Mesenchymal stem cell (in vitro differentiated cells and primary cell): ENCODE measurements around the gene NUP214.

Experiments used
- DNase-seq: peaks from one replicate; pipeline ENCODE4 v3.0.0-alpha.2; 2013
- H2AFZ ChIP-seq: one replicate; pipeline ENCODE4 v1.6.1; 2013; ENCODE audit warnings: low read depth, mild to moderate bottlenecking, control low read depth, inconsistent platforms, low read length, moderate library complexity
- H2AK5ac ChIP-seq: 2 replicates; pipeline ENCODE4 v1.6.1; 2013; ENCODE audit warnings: low read length, moderate library complexity, mild to moderate bottlenecking, inconsistent platforms; ENCODE audit not compliant: severe bottlenecking
- H2BK120ac ChIP-seq: one replicate; pipeline ENCODE4 v1.6.1; 2013; ENCODE audit warnings: low read depth, mild to moderate bottlenecking, inconsistent platforms, low read length, moderate library complexity
- H2BK12ac ChIP-seq, 2 experiments: one replicate each; pipeline ENCODE4 v1.6.1; 2013; ENCODE audit warnings: inconsistent platforms in 2 of 2, low read length in 2 of 2, mild to moderate bottlenecking in 2 of 2, moderate library complexity in 2 of 2, control low read depth in 1 of 2
- H2BK15ac ChIP-seq: one replicate; pipeline ENCODE4 v1.6.1; 2013; ENCODE audit warnings: mild to moderate bottlenecking, low read depth, inconsistent platforms; ENCODE audit not compliant: poor library complexity, severe bottlenecking
- H2BK5ac ChIP-seq: 2 replicates; pipeline ENCODE4 v1.6.1; 2013; ENCODE audit warnings: low read depth, mild to moderate bottlenecking, low read length, control low read depth, inconsistent platforms; ENCODE audit not compliant: poor library complexity, severe bottlenecking
- H3K14ac ChIP-seq, 2 experiments: one replicate each; pipeline ENCODE4 v1.6.1; 2013; ENCODE audit warnings: inconsistent platforms in 2 of 2, low read length in 2 of 2, control low read depth in 1 of 2, mild to moderate bottlenecking in 1 of 2, moderate library complexity in 1 of 2
- H3K18ac ChIP-seq, 2 experiments: one replicate each; pipeline ENCODE4 v1.6.1; 2013; ENCODE audit warnings: inconsistent platforms in 2 of 2, low read length in 2 of 2, control low read depth in 1 of 2, low read depth in 1 of 2, mild to moderate bottlenecking in 1 of 2
- H3K23ac ChIP-seq, 2 experiments: one replicate each; pipeline ENCODE4 v1.6.1; 2013; ENCODE audit warnings: inconsistent platforms in 2 of 2, low read length in 2 of 2, mild to moderate bottlenecking in 2 of 2, moderate library complexity in 2 of 2, control low read depth in 1 of 2
- H3K27ac ChIP-seq: 2 replicates; pipeline ENCODE4 v1.5.1; 2013; ENCODE audit warnings: mild to moderate bottlenecking, moderate library complexity, low read length, control low read depth, inconsistent platforms; ENCODE audit not compliant: poor library complexity, severe bottlenecking
- H3K27me3 ChIP-seq, 2 experiments: 2 replicates each; pipeline versions ENCODE4 v1.6.1 to v1.7.0; 2013; ENCODE audit warnings: low read length in 2 of 2, mild to moderate bottlenecking in 2 of 2, moderate library complexity in 2 of 2, control low read depth in 1 of 2, inconsistent platforms in 1 of 2; ENCODE audit not compliant: control insufficient read depth in 1 of 2, insufficient read depth in 1 of 2
- H3K36me3 ChIP-seq, 2 experiments: 2 replicates each; pipeline versions ENCODE4 v1.6.1 to v1.7.0; 2013; ENCODE audit warnings: low read length in 2 of 2, control low read depth in 1 of 2, inconsistent platforms in 1 of 2, low read depth in 1 of 2, mild to moderate bottlenecking in 1 of 2; ENCODE audit not compliant: insufficient read depth in 2 of 2, control insufficient read depth in 1 of 2
- H3K4ac ChIP-seq, 2 experiments: one replicate each; pipeline ENCODE4 v1.6.1; 2013; ENCODE audit warnings: inconsistent platforms in 2 of 2, low read length in 2 of 2, mild to moderate bottlenecking in 2 of 2, moderate library complexity in 2 of 2, control low read depth in 1 of 2, low read depth in 1 of 2
- H3K4me1 ChIP-seq: 2 replicates; pipeline ENCODE4 v1.6.1; 2013; ENCODE audit warnings: low read depth, low read length, control low read depth; ENCODE audit not compliant: control insufficient read depth, insufficient read depth
- H3K4me2 ChIP-seq: 2 replicates; pipeline ENCODE4 v1.6.1; 2013; ENCODE audit warnings: low read length, mild to moderate bottlenecking, inconsistent platforms; ENCODE audit not compliant: poor library complexity, severe bottlenecking
- H3K4me3 ChIP-seq, 2 experiments: 2 replicates each; pipeline versions ENCODE4 v1.5.1 to v1.7.0; 2013; ENCODE audit warnings: low read length in 2 of 2, mild to moderate bottlenecking in 2 of 2, control low read depth in 1 of 2, low read depth in 1 of 2; ENCODE audit not compliant: insufficient read depth in 1 of 2
- H3K79me1 ChIP-seq: replicated peaks from 2 replicates; pipeline ENCODE4 v1.6.1; 2013; ENCODE audit warnings: mild to moderate bottlenecking, control low read depth, low read length, inconsistent platforms; ENCODE audit not compliant: poor library complexity, severe bottlenecking
- H3K9ac ChIP-seq: 2 replicates; pipeline ENCODE4 v1.7.0; 2013; ENCODE audit warnings: mild to moderate bottlenecking, low read length, moderate library complexity
- H3K9me3 ChIP-seq: 2 replicates; pipeline ENCODE4 v1.7.0; 2013; ENCODE audit warnings: mild to moderate bottlenecking, low read length; ENCODE audit not compliant: control insufficient read depth
- H4K8ac ChIP-seq: one replicate; pipeline ENCODE4 v1.6.1; 2013; ENCODE audit warnings: inconsistent platforms, mild to moderate bottlenecking, low read length, moderate library complexity
- H4K91ac ChIP-seq: one replicate; pipeline ENCODE4 v1.6.1; 2013; ENCODE audit warnings: mild to moderate bottlenecking, low read length, inconsistent platforms
- WGBS: methylation state at CpG from one replicate; pipeline ENCODE4 v1.1.7; 2013; ENCODE audit warnings: mixed read lengths; 5-methylcytosine and 5-hydroxymethylcytosine counted together

The NUP214 gene

DNA sequence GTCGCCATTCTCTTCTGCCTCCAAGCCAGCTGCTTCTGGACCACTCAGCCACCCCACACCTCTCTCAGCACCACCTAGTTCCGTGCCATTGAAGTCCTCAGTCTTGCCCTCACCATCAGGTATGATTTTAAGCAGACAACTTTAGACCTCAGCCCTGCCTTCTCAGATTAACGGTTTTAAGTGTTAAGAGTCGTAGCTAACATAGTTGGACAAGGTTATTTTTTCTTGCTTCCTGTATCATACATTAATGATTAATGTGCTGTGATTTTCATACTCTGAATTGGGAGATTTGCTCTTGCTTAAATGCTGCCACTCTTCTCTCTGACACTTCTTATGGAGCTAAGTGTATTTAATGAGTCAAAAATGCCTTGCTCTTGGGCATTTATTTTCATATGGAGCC is 20.8 kb downstream of the NUP214 start:
- H4K91ac ChIP-seq: no peak overlapping the region
- H3K4me2 ChIP-seq: no peak overlapping the region
- peaks cover 2% of the 10 kb centered on the region for H3K4me1 ChIP-seq
- no peak overlapping the region for H3K9ac ChIP-seq
- no peak overlapping the region for H3K4me3 ChIP-seq
- no peak for DNase-seq
- H3K79me1 ChIP-seq: peaks cover 19% of the 10 kb centered on the region
- no peak overlapping the region for H4K8ac ChIP-seq
- H3K9me3 ChIP-seq: no peaks in the 10 kb centered on the region
- no peak overlapping the region for H2BK12ac ChIP-seq
- H3K4ac ChIP-seq: no peak overlapping the region
- 98% methylated on average over 4 of the region's 4 CpGs for WGBS
- H3K36me3 ChIP-seq: peaks cover 36 to 92% of the 10 kb centered on the region in 2 experiments
- H3K23ac ChIP-seq: no peak overlapping the region
- no peak overlapping the region for H2AK5ac ChIP-seq
- no peak overlapping the region for H2BK5ac ChIP-seq
- H3K27me3 ChIP-seq: no peaks in the 10 kb centered on the region
- no peak overlapping the region for H2BK120ac ChIP-seq
- no peak overlapping the region for H3K18ac ChIP-seq
- no peak overlapping the region for H3K27ac ChIP-seq
- H3K14ac ChIP-seq: no peak overlapping the region
- no peak overlapping the region for H2AFZ ChIP-seq
- no peak overlapping the region for H2BK15ac ChIP-seq

DNA sequence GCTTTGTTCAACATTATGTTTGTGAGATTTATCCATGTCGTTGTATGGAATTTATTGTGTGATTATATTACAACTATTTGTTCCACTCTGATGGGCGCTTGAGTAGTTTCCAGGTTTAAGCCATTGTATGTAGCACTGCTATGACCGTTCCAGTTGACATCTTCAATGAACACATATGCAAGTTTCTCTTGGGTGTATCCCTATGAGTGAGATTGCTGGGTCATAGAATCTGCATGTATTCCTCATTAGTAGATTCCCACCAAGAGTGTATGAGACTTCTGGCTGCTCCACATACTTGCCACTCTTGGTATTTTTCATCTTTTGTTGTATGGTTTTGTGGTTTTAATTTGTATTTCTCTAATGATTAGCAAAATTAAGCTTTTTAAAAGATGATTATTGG is 22.9 kb downstream of the NUP214 start:
- Histone ChIP-seq H3K27ac (no peak overlapping the region), H2BK12ac (no peak overlapping the region), H2BK15ac (no peak overlapping the region), H2AFZ (no peak overlapping the region), H2BK5ac (no peak overlapping the region), H3K4ac (no peak overlapping the region), H3K79me1 (peaks cover 19% of the 10 kb centered on the region), H4K91ac (no peak overlapping the region), H3K27me3 (no peaks in the 10 kb centered on the region), H2AK5ac (no peak overlapping the region), H3K4me1 (peaks cover 2% of the 10 kb centered on the region), H4K8ac (no peak overlapping the region), H3K4me2 (no peak overlapping the region), H3K9me3 (no peaks in the 10 kb centered on the region), H3K14ac (no peak overlapping the region), H3K18ac (no peak overlapping the region), H3K36me3 (peaks cover 42 to 97% of the 10 kb centered on the region in 2 experiments), H3K9ac (no peak overlapping the region), H3K4me3 (no peak overlapping the region), H3K23ac (no peak overlapping the region), H2BK120ac (no peak overlapping the region)
- DNase-seq: no peak
- 96% methylated on average over 3 of the region's 3 CpGs for WGBS

DNA sequence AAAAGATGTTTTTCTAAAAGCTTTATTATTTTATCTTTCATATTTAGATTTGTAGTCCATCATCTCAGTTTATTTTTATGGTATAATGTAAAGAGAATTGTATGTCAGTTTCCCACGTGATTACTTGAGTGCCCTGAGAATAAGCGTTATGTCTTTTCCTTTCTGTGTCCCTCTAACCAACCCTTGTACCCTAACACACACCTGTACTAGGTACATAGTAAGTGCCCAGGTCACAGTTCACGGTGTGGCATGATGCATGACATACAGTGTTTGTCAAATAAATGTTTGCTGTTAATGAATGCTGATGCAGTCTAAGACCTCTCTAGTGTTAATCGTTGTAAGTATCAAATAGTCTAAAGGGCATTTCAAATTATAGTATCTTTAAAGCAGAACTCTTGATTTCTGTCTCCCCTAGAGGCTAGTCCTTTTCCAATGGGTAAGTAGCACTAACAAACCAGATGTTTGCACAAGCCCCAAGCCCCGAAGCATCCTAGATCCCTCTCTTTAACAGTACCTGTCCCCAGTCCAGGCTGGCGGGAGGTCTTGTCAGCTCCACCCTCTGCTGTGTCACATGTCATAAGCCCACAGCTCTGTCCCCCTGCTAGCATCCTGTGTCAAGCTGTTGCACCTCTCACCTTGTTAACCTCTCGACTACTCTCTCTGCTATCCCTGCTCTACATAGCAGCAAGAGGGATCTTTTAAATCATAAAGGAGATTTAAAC is 23.7 kb downstream of the NUP214 start:
- Histone ChIP-seq H3K14ac (no peak overlapping the region), H3K4me2 (no peak overlapping the region), H2BK12ac (no peak overlapping the region), H3K4me3 (no peak overlapping the region), H3K23ac (no peak overlapping the region), H3K27ac (no peak overlapping the region), H3K36me3 (peaks cover 48 to 98% of the 10 kb centered on the region in 2 experiments), H2BK5ac (no peak overlapping the region), H3K9me3 (no peaks in the 10 kb centered on the region), H4K91ac (no peak overlapping the region), H3K4me1 (peaks cover 2% of the 10 kb centered on the region), H3K18ac (no peak overlapping the region), H2BK15ac (no peak overlapping the region), H2AFZ (no peak overlapping the region), H4K8ac (no peak overlapping the region), H3K79me1 (peaks cover 23% of the 10 kb centered on the region), H3K27me3 (no peaks in the 10 kb centered on the region), H2BK120ac (no peak overlapping the region), H2AK5ac (no peak overlapping the region), H3K9ac (no peak overlapping the region), H3K4ac (no peak overlapping the region)
- no peak for DNase-seq
- WGBS: 89% methylated on average over 7 of the region's 7 CpGs

DNA sequence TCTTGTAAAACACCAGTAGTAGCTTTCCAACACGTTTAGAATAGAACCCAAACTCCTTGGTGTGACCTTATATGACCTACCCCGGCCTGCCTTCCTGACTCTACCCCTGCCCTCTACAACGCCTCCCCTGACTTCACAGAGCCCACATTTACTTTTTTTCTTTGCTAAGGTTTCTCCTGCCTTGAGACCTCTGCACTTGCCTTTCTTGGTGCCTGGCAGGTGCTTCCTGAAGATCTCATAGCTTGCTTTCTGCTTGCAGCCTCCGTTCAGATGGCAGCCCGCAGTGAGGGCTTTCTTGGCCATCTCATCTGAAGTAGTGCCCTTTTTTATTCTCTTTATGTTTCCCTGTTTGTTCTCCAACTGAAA is 24.3 kb downstream of the NUP214 start:
- Histone ChIP-seq H3K4me1 (peaks cover 2% of the 10 kb centered on the region), H3K4me2 (no peak overlapping the region), H4K91ac (no peak overlapping the region), H2BK120ac (no peak overlapping the region), H2BK12ac (no peak overlapping the region), H2AK5ac (no peak overlapping the region), H3K27me3 (no peaks in the 10 kb centered on the region), H4K8ac (no peak overlapping the region), H3K79me1 (peaks cover 23% of the 10 kb centered on the region), H3K9me3 (no peaks in the 10 kb centered on the region), H3K36me3 (peaks cover 48 to 98% of the 10 kb centered on the region in 2 experiments), H3K4me3 (no peak overlapping the region), H3K9ac (no peak overlapping the region), H3K18ac (no peak overlapping the region), H3K23ac (no peak overlapping the region), H3K27ac (no peak overlapping the region), H3K14ac (no peak overlapping the region), H2BK15ac (no peak overlapping the region), H2AFZ (no peak overlapping the region), H3K4ac (no peak overlapping the region), H2BK5ac (no peak overlapping the region)
- 98% methylated on average over 4 of the region's 5 CpGs for WGBS
- no peak for DNase-seq
